Endothelial cell of umbilical vein (primary cell): Measurements from ENCODE around the gene SURF1. TPM values are rescaled to one million over a fixed set of nuclear protein-coding genes. Genes with fewer than 3 reads are reported as not detected.

Experiments used
- BruUV-seq: library from RNA; stranded (reverse); fragments of 400-500 nt; replicated peaks from 2 replicates; lab custom pipeline; 2021; lab: Mats Ljungman, UMichigan
- CTCF ChIA-PET: fragments of 300-600, 350-600 bp; sonication (Branson Sonifier 250); formaldehyde crosslinking; loops from one replicate; lab custom pipeline; 2021; ENCODE audit warnings: antibody characterized with exemption, inconsistent platforms; lab: Charles Lee
- POLR2A ChIA-PET: fragments of 300-600, 350-600 bp; sonication (Branson Sonifier 250); formaldehyde crosslinking; loops from one replicate; lab custom pipeline; 2021; ENCODE audit warnings: antibody characterized with exemption, inconsistent platforms; lab: Charles Lee
- DNase-seq: peaks from one replicate; pipeline ENCODE4 v3.0.0-alpha.2; 2011; ENCODE audit warnings: low read depth, low spot score
- FAIRE-seq: peaks from 2 replicates; lab custom pipeline; 2011; peaks lifted over from hg19 to GRCh38; lab: Jason Lieb, UNC
- H2AFZ ChIP-seq: 2 replicates; pipeline ENCODE4 v1.6.0; 2012; ENCODE audit warnings: low read depth, low read length, control low read depth, inconsistent platforms
- H3K27ac ChIP-seq: 2 replicates; pipeline ENCODE4 v1.5.1; 2011; ENCODE audit warnings: low read depth, mild to moderate bottlenecking, control low read depth, low read length, moderate library complexity; ENCODE audit not compliant: insufficient read depth
- H3K27me3 ChIP-seq, 2 experiments: 2 replicates each; pipeline versions ENCODE4 v1.6.0 to v1.6.1; 2011; ENCODE audit warnings: low read length in 2 of 2, mixed read lengths in 1 of 2; ENCODE audit not compliant: control insufficient read depth in 2 of 2, insufficient read depth in 2 of 2
- H3K36me3 ChIP-seq, 2 experiments: 2 replicates in 1 of 2; 3 replicates in 1 of 2; pipeline ENCODE4 v1.5.1; 2011; ENCODE audit warnings: low read length in 2 of 2, mild to moderate bottlenecking in 1 of 2, moderate library complexity in 1 of 2; ENCODE audit not compliant: control insufficient read depth in 2 of 2, insufficient read depth in 2 of 2; ENCODE audit errors: extremely low read depth in 1 of 2
- H3K4me1 ChIP-seq: 3 replicates; pipeline ENCODE4 v1.5.1; 2011; ENCODE audit warnings: mild to moderate bottlenecking, low read length; ENCODE audit not compliant: control insufficient read depth, insufficient read depth; ENCODE audit errors: extremely low read depth
- H3K4me2 ChIP-seq: 2 replicates; pipeline ENCODE4 v1.6.1; 2011; ENCODE audit warnings: low read length, control low read depth, mixed read lengths; ENCODE audit not compliant: insufficient read depth
- H3K4me3 ChIP-seq, 3 experiments: fragments of 200-600 bp in 1 of 3; sonication (generic), shearing (Covaris generic) in 1 of 3; replicated peaks in 1 of 3; 2 replicates each; pipeline ENCODE4 v1.5.1; 2011 to 2016; ENCODE audit warnings: control low read depth in 3 of 3, low read length in 3 of 3, mild to moderate bottlenecking in 2 of 3, inconsistent platforms in 1 of 3, low read depth in 1 of 3, moderate library complexity in 1 of 3; ENCODE audit not compliant: insufficient read depth in 1 of 3
- H3K79me2 ChIP-seq: 2 replicates; pipeline ENCODE4 v1.6.0; 2012; ENCODE audit warnings: low read length, inconsistent platforms; ENCODE audit not compliant: control insufficient read depth, insufficient read depth
- H3K9ac ChIP-seq: replicated peaks from 2 replicates; pipeline ENCODE3; 2011; ENCODE audit warnings: low read length, control low read depth; ENCODE audit not compliant: insufficient read depth; ENCODE audit errors: extremely low read depth
- H3K9me1 ChIP-seq: replicated peaks from 3 replicates; pipeline ENCODE4 v1.6.0; 2011; ENCODE audit warnings: mild to moderate bottlenecking, low read length; ENCODE audit not compliant: control insufficient read depth, insufficient read depth; ENCODE audit errors: extremely low read depth
- H3K9me3 ChIP-seq: replicated peaks from 2 replicates; pipeline ENCODE4 v1.5.1; 2012; ENCODE audit warnings: low read length, inconsistent platforms; ENCODE audit not compliant: control insufficient read depth, insufficient read depth
- H4K20me1 ChIP-seq: replicated peaks from 2 replicates; pipeline ENCODE3; 2011; ENCODE audit warnings: mild to moderate bottlenecking, low read length; ENCODE audit not compliant: control insufficient read depth, insufficient read depth; ENCODE audit errors: extremely low read depth
- CTCF ChIP-seq, 2 donors: IDR thresholded peaks; 1 replicate in 1 of 2; 2 replicates in 1 of 2; pipeline ENCODE4 v1.5.1; 2011; ENCODE audit warnings: low read length in 2 of 2, mild to moderate bottlenecking in 2 of 2, moderate library complexity in 2 of 2, control low read depth in 1 of 2, inconsistent platforms in 1 of 2, low read depth in 1 of 2; ENCODE audit not compliant: insufficient read depth in 1 of 2; ENCODE audit errors: extremely low read depth in 1 of 2
- EZH2 ChIP-seq: IDR thresholded peaks from 2 replicates; pipeline ENCODE4 v1.6.1; 2012; ENCODE audit warnings: borderline replicate concordance, low read depth, mild to moderate bottlenecking, moderate library complexity, low read length, inconsistent platforms; ENCODE audit not compliant: severe bottlenecking
- FOS ChIP-seq: IDR thresholded peaks from 2 replicates; pipeline ENCODE4 v1.6.1; 2011; ENCODE audit warnings: mild to moderate bottlenecking, low read length, moderate library complexity, borderline replicate concordance; ENCODE audit not compliant: insufficient read depth
- GATA2 ChIP-seq: IDR thresholded peaks from 2 replicates; pipeline ENCODE4 v1.7.0; 2011; ENCODE audit warnings: low read depth, mild to moderate bottlenecking, moderate library complexity, mixed read lengths, low read length; ENCODE audit not compliant: insufficient read length, insufficient read depth
- JUN ChIP-seq: IDR thresholded peaks from 2 replicates; pipeline ENCODE4 v1.6.1; 2011; ENCODE audit warnings: borderline replicate concordance, low read depth; ENCODE audit not compliant: insufficient read length, insufficient read depth
- MAX ChIP-seq: IDR thresholded peaks from 2 replicates; pipeline ENCODE4 v1.6.1; 2011; ENCODE audit not compliant: insufficient read depth, insufficient read length
- MYC ChIP-seq: IDR thresholded peaks from one replicate; pipeline ENCODE4 v1.6.1; 2011; ENCODE audit warnings: mild to moderate bottlenecking, low read depth, low read length
- POLR2A ChIP-seq: IDR thresholded peaks from 2 replicates; pipeline ENCODE4 v1.6.1; 2012; ENCODE audit warnings: low read depth, mild to moderate bottlenecking, control low read depth, low read length
- POLR2AphosphoS5 ChIP-seq: IDR thresholded peaks from 2 replicates; pipeline ENCODE4 v1.6.1; 2012; ENCODE audit warnings: low read depth, mild to moderate bottlenecking, control low read depth, low read length, moderate library complexity; ENCODE audit not compliant: insufficient read depth
- dilution Hi-C: fragments of 300-500 bp; cut with MboI; formaldehyde crosslinking; loops from one replicate; pipeline ENCODE4 v1.15.0; 2019; ENCODE audit warnings: low sequenced_read_pairs; ENCODE audit not compliant: extremely low pct_ligation_motif_present
- intact Hi-C: fragments of 100-400 bp; cut with micrococcal nuclease; formaldehyde crosslinking; loops from one replicate; pipeline ENCODE4 v1.10.0; 2022
- polyA plus RNA-seq, 4 experiments: library from polyadenylated mRNA; depleted of rRNA in 3 of 4; stranded (reverse) in 3 of 4; unstranded in 1 of 4; fragments of >200 nt; gene quantifications; 2 replicates each; pipeline versions ENCODE4 v1.2.1 to v1.2.3, GENCODE V29; 2011 to 2012; ENCODE audit warnings: missing spikeins in 1 of 4
- total RNA-seq: library from RNA; stranded (reverse); gene quantifications from 2 replicates; pipeline ENCODE4 v1.2.3, GENCODE V29; 2021

The SURF1 gene
- total and polyA plus RNA-seq, 2 donors (not counting 3 experiments of a cell fraction or from before 2014, with no cell fraction given) = 22.8 to 27.1 TPM

- no peaks in the 10 kb centered on the region for H3K9me1 ChIP-seq
- no peak overlapping the region for H3K27ac ChIP-seq
- no peak overlapping the region for H3K4me3 ChIP-seq
- no peaks in the 10 kb centered on the region for H3K4me1 ChIP-seq
- H4K20me1 ChIP-seq = no peaks in the 10 kb centered on the region
- intact Hi-C loops (no loop called here), dilution Hi-C loops (no loop called here)
- no TSS peak for BruUV-seq
- no peaks in the 10 kb centered on the region for H3K9me3 ChIP-seq
- no peak overlapping the region for H2AFZ ChIP-seq
- TF ChIP-seq CTCF (IDR thresholded peaks at IDR 0.05; ENCODE audit: extremely low read depth in 1 of 2, insufficient read depth in 1 of 2, low read depth in 1 of 2, low read length in 2 of 2) (no peak), JUN (no peak), POLR2A (no peak), MAX (no peak), MYC (no peak), EZH2 (no peak), GATA2 (no peak), POLR2AphosphoS5 (no peak), FOS (no peak)
- no peaks in the 10 kb centered on the region for H3K79me2 ChIP-seq
- H3K4me2 ChIP-seq = no peak overlapping the region
- ChIA-PET CTCF (interaction anchor here (1.5 kb wide), 1 partner anchor 135 kb away, joined by 4 read pairs; no protein-coding TSS in a partner anchor), POLR2A (no interaction called here)
- DNase-seq (no peak), FAIRE-seq (no peak)
- H3K36me3 ChIP-seq = no peaks in the 10 kb centered on the region
- no peaks in the 10 kb centered on the region for H3K27me3 ChIP-seq
- no peak overlapping the region for H3K9ac ChIP-seq
Measured at GRCh38 chr9:133321411-133321935, 34.8 kb downstream of the SURF1 start.
